ENCODE results near the gene NDUFB11.

- TF ChIP-seq POLR2AphosphoS5 (IDR thresholded peaks at IDR 0.05; ENCODE audit: low read depth, low read length) (no peak), TAF1 (IDR thresholded peaks at IDR 0.05; ENCODE audit: borderline replicate concordance, insufficient read depth, low read length) (no peak), REST (IDR thresholded peaks at IDR 0.05; ENCODE audit: insufficient read depth in 1 of 2, low read depth in 2 of 2, low read length in 2 of 2) (no peak), SIN3A (IDR thresholded peaks at IDR 0.05; ENCODE audit: borderline replicate concordance, insufficient read depth, low read length) (no peak), FOXP2 (optimal IDR thresholded peaks at IDR 0.05; ENCODE audit: borderline replicate concordance, extremely low read depth, extremely low read length, insufficient read depth) (no peak)
These were observed 13.6 kb upstream of the NDUFB11 start for GRCh38 chrX:47158131-47158530.

All from PFSK-1 (cell line).